T-cell (primary cell): Measurements from ENCODE around the gene PIM2. TPM values are rescaled to one million over a fixed set of nuclear protein-coding genes. Genes with fewer than 3 reads are reported as not detected.

Experiments used
- ATAC-seq, 4 experiments: fragments of 200-7000 bp in 3 of 4; fragments of 150-1000 bp in 1 of 4; cut with Tn5 transposase; replicated peaks in 1 of 4; 1 replicate in 3 of 4; 2 replicates in 1 of 4; pipeline ENCODE4 v1.10.0; 2021; ENCODE audit warnings: moderate library complexity in 3 of 4, mild to moderate bottlenecking in 2 of 4, moderate number of reproducible peaks in 1 of 4
- CTCF ChIA-PET, 2 donors: fragments of 300-600 bp; sonication (Branson Sonifier 250); formaldehyde crosslinking; loops; one replicate each; lab custom pipeline; 2022; ENCODE audit warnings: antibody characterized with exemption in 2 of 2; lab: Charles Lee
- POLR2A ChIA-PET, 2 donors: fragments of 300-600 bp; sonication (Branson Sonifier 250); formaldehyde crosslinking; loops; one replicate each; lab custom pipeline; 2022; ENCODE audit warnings: antibody characterized with exemption in 2 of 2; lab: Charles Lee
- DNase-seq, 35 experiments: peaks; one replicate each; pipeline versions ENCODE4 v3.0.0 to v3.0.0-alpha.2; 2013 to 2023
- H3K27ac ChIP-seq: one replicate; pipeline ENCODE4 v1.5.1; 2013; ENCODE audit warnings: low read length
- H3K27me3 ChIP-seq, 2 experiments: replicated peaks in 1 of 2; 1 replicate in 1 of 2; 2 replicates in 1 of 2; pipeline versions ENCODE4 v1.6.1 to v1.7.0; 2013; ENCODE audit warnings: low read length in 1 of 2, mixed read lengths in 1 of 2; ENCODE audit not compliant: control insufficient read depth in 2 of 2, insufficient read depth in 2 of 2; ENCODE audit errors: extremely low read depth in 1 of 2
- H3K36me3 ChIP-seq, 2 donors: 1 replicate in 1 of 2; 2 replicates in 1 of 2; pipeline versions ENCODE4 v1.6.1 to v1.7.0; 2013; ENCODE audit warnings: low read length in 1 of 2; ENCODE audit not compliant: control insufficient read depth in 2 of 2, insufficient read depth in 1 of 2; ENCODE audit errors: extremely low read depth in 1 of 2
- H3K4me1 ChIP-seq, 2 experiments: 1 replicate in 1 of 2; 2 replicates in 1 of 2; pipeline versions ENCODE4 v1.6.1 to v1.7.0; 2013; ENCODE audit warnings: low read length in 2 of 2, mixed read lengths in 1 of 2; ENCODE audit not compliant: insufficient read depth in 2 of 2, control insufficient read depth in 1 of 2; ENCODE audit errors: extremely low read depth in 1 of 2
- H3K4me3 ChIP-seq, 2 donors: 1 replicate in 1 of 2; 2 replicates in 1 of 2; pipeline versions ENCODE4 v1.5.1 to v1.7.0; 2013; ENCODE audit warnings: mild to moderate bottlenecking in 2 of 2, low read length in 1 of 2, moderate library complexity in 1 of 2; ENCODE audit not compliant: control insufficient read depth in 1 of 2; ENCODE audit errors: extremely low read depth in 1 of 2
- H3K9me3 ChIP-seq: 2 replicates; pipeline ENCODE4 v1.7.0; 2013
- H3K27ac Mint-ChIP-seq, 2 donors: one replicate each; pipeline ENCODE4 v1.8.0; 2020 to 2021; ENCODE audit warnings: mild to moderate bottlenecking in 2 of 2, mixed read lengths in 2 of 2
- H3K27me3 Mint-ChIP-seq, 2 donors: one replicate each; pipeline ENCODE4 v1.8.0; 2021 to 2022; ENCODE audit warnings: mixed read lengths in 2 of 2
- H3K36me3 Mint-ChIP-seq: one replicate; pipeline ENCODE4 v1.8.0; 2021; ENCODE audit warnings: mixed read lengths
- H3K4me1 Mint-ChIP-seq, 3 donors: one replicate each; pipeline ENCODE4 v1.8.0; 2020 to 2022; ENCODE audit warnings: mixed read lengths in 3 of 3, mild to moderate bottlenecking in 1 of 3
- H3K4me3 Mint-ChIP-seq, 3 donors: one replicate each; pipeline ENCODE4 v1.8.0; 2020 to 2022; ENCODE audit warnings: mild to moderate bottlenecking in 3 of 3, mixed read lengths in 3 of 3, moderate library complexity in 3 of 3
- H3K9me3 Mint-ChIP-seq, 3 donors: one replicate each; pipeline ENCODE4 v1.8.0; 2020 to 2022; ENCODE audit warnings: mixed read lengths in 3 of 3
- WGBS: methylation state at CpG from one replicate; pipeline ENCODE4 v1.1.5; 2013; ENCODE audit warnings: missing lambda C conversion rate; ENCODE audit not compliant: insufficient coverage; 5-methylcytosine and 5-hydroxymethylcytosine counted together
- total RNA-seq, 35 experiments: library from RNA in 6 of 35; stranded (reverse) in 6 of 35; fragments of 120-200 nt in 1 of 35; gene quantifications; one replicate each; pipeline versions ENCODE4 v1.2.1 to v1.2.4 and lab custom pipeline; 2013 to 2026

The PIM2 gene
- total RNA-seq, 5 donors from 2014 or later (not counting 1 experiment from before 2014, with no cell fraction given), result 152 to 325 (median 160) TPM

DNA sequence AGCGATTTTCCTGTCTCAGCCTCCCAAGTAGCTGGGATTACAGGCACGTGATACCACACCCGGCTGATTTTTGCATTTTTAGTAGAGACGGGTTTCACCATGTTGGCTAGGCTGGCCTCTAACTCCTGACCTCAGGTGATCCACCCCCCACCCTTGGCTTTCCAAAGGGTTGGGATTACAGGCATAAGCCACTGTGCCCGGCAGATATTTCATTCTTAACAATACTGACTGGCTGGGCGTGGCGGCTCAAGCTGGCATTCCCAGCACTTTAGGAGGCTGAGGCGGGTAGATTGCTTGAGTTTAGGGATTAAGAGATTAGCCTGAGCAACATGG is 19.8 kb downstream of the PIM2 start:
- ChIA-PET POLR2A (no interaction called here), CTCF (no interaction called here)
- Histone ChIP-seq H3K4me3 (no peak overlapping the region), H3K9me3 (no peaks in the 10 kb centered on the region), H3K4me1 (peaks cover 2 to 32% of the 10 kb centered on the region in 2 experiments), H3K27me3 (no peaks in the 10 kb centered on the region), H3K36me3 (peaks cover 0 to 35% of the 10 kb centered on the region in 2 donors), H3K27ac (no peak overlapping the region)
- 75% methylated on average over 1 of the region's 8 CpGs for WGBS
- H3K27ac Mint-ChIP-seq, result no peak overlapping the region
- ATAC-seq (no peak), DNase-seq (no peak)
- peaks cover 16 to 34% (median 19%) of the 10 kb centered on the region in 3 donors for H3K4me1 Mint-ChIP-seq
- H3K36me3 Mint-ChIP-seq, result peaks cover 14% of the 10 kb centered on the region
- H3K4me3 Mint-ChIP-seq, result peak overlapping the region in 1 of 3 donors; percentile 6
- peaks cover 0 to 5% of the 10 kb centered on the region in 2 donors for H3K27me3 Mint-ChIP-seq
- no peaks in the 10 kb centered on the region for H3K9me3 Mint-ChIP-seq

DNA sequence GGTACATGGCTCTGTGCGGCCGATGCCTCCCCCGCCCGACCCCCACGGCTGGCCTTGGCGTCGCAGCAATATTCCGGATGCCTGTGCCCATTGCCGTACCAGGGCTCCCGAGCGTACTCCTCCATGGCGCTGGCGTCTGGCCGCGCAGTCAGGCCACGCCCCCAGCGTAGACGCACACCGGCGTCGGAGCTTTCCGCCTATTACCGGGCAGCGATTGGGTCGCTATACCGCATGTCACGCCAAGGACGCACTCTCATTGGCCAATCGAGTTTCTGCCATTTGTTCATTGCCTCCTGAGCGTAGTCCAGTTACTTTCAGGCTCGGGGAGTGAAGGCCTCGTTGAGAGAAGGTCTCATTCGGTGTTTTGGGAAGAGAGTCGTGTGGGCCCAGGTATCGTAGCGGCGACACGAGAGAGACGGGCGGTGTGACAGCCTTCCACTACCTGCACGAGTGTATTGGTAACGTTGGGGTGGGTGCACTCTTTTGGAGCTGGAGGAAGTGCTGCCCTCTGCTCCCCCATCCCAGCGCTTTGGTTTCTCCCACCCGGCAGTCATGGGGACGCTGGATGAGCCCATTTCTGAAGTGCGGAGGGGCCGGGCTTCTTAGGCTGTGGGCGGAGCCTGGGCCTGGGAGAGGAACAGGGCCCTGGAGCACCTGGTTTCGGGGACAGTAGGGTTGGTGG is 21.1 kb downstream of the PIM2 start, which contains the start of the genes PQBP1 and TIMM17B:
Gene PQBP1, plus strand, starts transcription at position 306 of the 682 bp plus-strand sequence. CDS start 580 bp downstream, outside the sequence.
Gene TIMM17B, minus strand, starts transcription at position 144 of the 682 bp plus-strand sequence. Its CDS starts 19 bp downstream, at position 125.
- peak within 1 kb of the TSS; percentile 75 to 89 (median 85) for H3K4me3 Mint-ChIP-seq
- peaks cover 6% of the 10 kb centered on the region for H3K36me3 Mint-ChIP-seq
- H3K27ac Mint-ChIP-seq, result peak within 1 kb of the TSS; percentile 94 to 95
- Histone ChIP-seq H3K4me3 (peak within 1 kb of the TSS; percentile 66 to 94), H3K27me3 (no peaks in the 10 kb centered on the region), H3K4me1 (peaks cover 2 to 32% of the 10 kb centered on the region in 2 experiments), H3K36me3 (peaks cover 5 to 26% of the 10 kb centered on the region in 2 donors), H3K27ac (peak within 1 kb of the TSS; percentile 97), H3K9me3 (no peaks in the 10 kb centered on the region)
- under 1% methylated on average over 30 of the region's 49 CpGs for WGBS
- ChIA-PET CTCF (interaction anchor here (0.7 to 1.2 kb wide), 4 partner anchors 39 to 249 kb away, joined by 3 to 6 read pairs (median 4); partner anchors contain the start of gene PCSK1N (in 1 of the 2)), POLR2A (interaction anchor here (0.5 to 2.1 kb wide), 14 partner anchors 9 to 1091 kb away, joined by 3 to 16 read pairs (median 4); partner anchors contain the start of genes SLC35A2 (in 2 of the 2), HDAC6 (in 1 of the 2), OTUD5 (in 1 of the 2) and SUV39H1 (in 1 of the 2))
- no peaks in the 10 kb centered on the region for H3K9me3 Mint-ChIP-seq
- peak; percentile 85 to 92 (median 90) for ATAC-seq
- peaks cover 16 to 34% (median 19%) of the 10 kb centered on the region in 3 donors for H3K4me1 Mint-ChIP-seq
- peak; percentile 72 to 93 (median 86) for DNase-seq
- H3K27me3 Mint-ChIP-seq, result peaks cover 0 to 5% of the 10 kb centered on the region in 2 donors

DNA sequence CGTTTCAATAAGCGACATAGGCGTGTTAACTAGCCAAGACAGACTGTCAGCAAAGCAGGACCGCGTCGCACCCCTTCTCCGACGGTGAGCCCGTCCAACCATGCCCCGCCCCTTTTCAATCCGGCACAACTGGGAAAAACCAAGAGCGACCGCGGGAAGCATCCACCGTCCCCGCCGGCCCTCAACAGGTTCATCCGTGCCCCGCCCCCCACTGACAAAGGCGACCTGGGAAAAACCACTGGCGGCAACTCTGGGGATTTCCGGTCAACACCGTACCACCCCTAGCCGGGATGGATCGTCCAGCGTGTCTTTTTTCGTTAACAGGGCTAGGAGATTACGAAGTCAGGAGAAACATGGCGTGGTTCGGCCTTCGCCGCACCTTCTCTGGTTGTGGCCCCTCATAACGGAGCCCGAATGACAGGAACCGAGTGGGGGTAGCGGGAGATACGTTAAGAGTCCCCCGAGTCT is 21.6 kb downstream of the PIM2 start:
- DNase-seq, result peak in 28 of 35 experiments; percentile 30 to 73 (median 48)
- H3K9me3 Mint-ChIP-seq, result no peaks in the 10 kb centered on the region
- peak overlapping the region; percentile 94 to 95 for H3K27ac Mint-ChIP-seq
- H3K36me3 Mint-ChIP-seq, result peaks cover 6% of the 10 kb centered on the region
- ATAC-seq, result peak; percentile 6 to 27 (median 8)
- ChIA-PET POLR2A (interaction anchor here (1.2 to 2.1 kb wide), 8 partner anchors 14 to 201 kb away, joined by 3 to 16 read pairs (median 6); partner anchors contain the start of genes SLC35A2 (in 2 of the 2), HDAC6 (in 1 of the 2), OTUD5 (in 1 of the 2) and SUV39H1 (in 1 of the 2)), CTCF (interaction anchor here in 1 of 2 donors (1.0 to 1.2 kb wide), 4 partner anchors 40 to 249 kb away, joined by 3 to 6 read pairs (median 5); partner anchors contain the start of gene PCSK1N)
- peak overlapping the region; percentile 75 to 89 (median 85) for H3K4me3 Mint-ChIP-seq
- Histone ChIP-seq H3K9me3 (no peaks in the 10 kb centered on the region), H3K36me3 (peaks cover 5 to 21% of the 10 kb centered on the region in 2 donors), H3K4me1 (peaks cover 2 to 33% of the 10 kb centered on the region in 2 experiments), H3K4me3 (peak overlapping the region; percentile 66 to 94), H3K27ac (peak overlapping the region; percentile 97), H3K27me3 (no peaks in the 10 kb centered on the region)
- H3K4me1 Mint-ChIP-seq, result peaks cover 16 to 34% (median 23%) of the 10 kb centered on the region in 3 donors
- peaks cover 0 to 5% of the 10 kb centered on the region in 2 donors for H3K27me3 Mint-ChIP-seq
- WGBS, result 0% methylated on average over 30 of the region's 38 CpGs

DNA sequence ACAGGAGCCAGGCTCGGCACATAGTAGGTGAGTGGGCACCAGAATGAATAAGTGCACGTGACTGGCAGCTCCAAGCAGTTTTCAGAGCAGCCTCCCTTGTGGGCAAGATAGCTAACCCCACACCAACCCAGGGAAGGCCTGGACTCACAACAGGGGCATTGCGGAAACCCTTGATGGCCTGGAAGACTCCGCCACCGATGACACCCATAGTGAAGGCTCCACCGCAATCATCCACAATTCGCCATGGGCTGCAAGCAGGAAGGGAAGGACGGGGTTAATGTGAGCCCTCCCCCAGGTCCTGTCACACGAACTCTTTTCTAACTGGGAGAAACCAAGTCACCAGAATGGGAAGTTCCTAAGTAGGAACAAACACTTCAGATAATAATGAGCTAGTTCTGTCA is 22.2 kb downstream of the PIM2 start:
- Mint-ChIP-seq H3K9me3 (no peaks in the 10 kb centered on the region), H3K4me3 (peak overlapping the region; percentile 75 to 89 (median 85)), H3K4me1 (peaks cover 16 to 38% (median 27%) of the 10 kb centered on the region in 3 donors), H3K36me3 (peaks cover 6% of the 10 kb centered on the region), H3K27me3 (peaks cover 0 to 5% of the 10 kb centered on the region in 2 donors), H3K27ac (peak overlapping the region; percentile 94 to 95)
- H3K36me3 ChIP-seq, result peaks cover 5 to 15% of the 10 kb centered on the region in 2 donors
- H3K4me3 ChIP-seq, result peak overlapping the region; percentile 66 to 94
- ATAC-seq (no peak), DNase-seq (no peak)
- CTCF ChIA-PET, result interaction anchor here in 1 of 2 donors (0.6 to 1.0 kb wide), 3 partner anchors 41 to 863 kb away, joined by 3 to 6 read pairs (median 4); no protein-coding TSS in a partner anchor
- no CpG with 5 or more reads among the region's 9 CpGs for WGBS
- POLR2A ChIA-PET, result interaction anchor here (0.6 to 2.1 kb wide), 3 partner anchors 15 to 874 kb away, joined by 4 to 16 read pairs (median 9); partner anchors contain the start of gene SLC35A2 (in 1 of the 2)
- H3K27me3 ChIP-seq, result no peaks in the 10 kb centered on the region
- H3K27ac ChIP-seq, result peak overlapping the region; percentile 97
- H3K9me3 ChIP-seq, result no peaks in the 10 kb centered on the region
- H3K4me1 ChIP-seq, result peaks cover 2 to 39% of the 10 kb centered on the region in 2 experiments

DNA sequence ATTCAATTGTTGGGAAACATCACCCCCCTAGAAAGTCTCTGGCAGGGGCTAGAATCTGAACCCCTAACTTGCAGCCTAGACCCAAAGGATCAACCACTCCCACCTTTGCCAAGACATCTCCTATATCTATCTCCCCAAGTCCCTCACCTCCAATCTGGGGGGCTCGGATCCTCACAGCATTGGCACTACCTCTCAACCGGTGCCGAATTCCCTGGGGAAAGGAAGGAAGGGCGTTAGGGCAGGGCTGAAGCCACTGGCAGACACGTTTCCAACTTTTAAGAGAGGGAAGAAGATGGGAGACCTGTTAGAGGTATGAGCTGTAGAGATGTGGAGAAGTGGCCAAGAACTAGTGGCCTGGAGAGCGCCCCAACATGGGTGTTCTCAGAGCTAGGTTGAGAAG is 23.9 kb downstream of the PIM2 start:
- CTCF ChIA-PET, result interaction anchor here in 1 of 2 donors (1.1 to 1.2 kb wide), 2 partner anchors 42 to 246 kb away, joined by 3 to 4 read pairs; no protein-coding TSS in a partner anchor
- peak overlapping the region in 1 of 2 donors; percentile 13 for H3K27ac Mint-ChIP-seq
- H3K27me3 ChIP-seq, result no peaks in the 10 kb centered on the region
- peaks cover 27 to 42% (median 36%) of the 10 kb centered on the region in 3 donors for H3K4me1 Mint-ChIP-seq
- no peak overlapping the region for H3K27ac ChIP-seq
- no peak for ATAC-seq
- WGBS, result no CpG with 5 or more reads among the region's 6 CpGs
- DNase-seq, result no peak
- H3K36me3 ChIP-seq, result peaks cover 5 to 7% of the 10 kb centered on the region in 2 donors
- H3K27me3 Mint-ChIP-seq, result peaks cover 0 to 5% of the 10 kb centered on the region in 2 donors
- no peaks in the 10 kb centered on the region for H3K9me3 Mint-ChIP-seq
- POLR2A ChIA-PET, result no interaction called here
- no peaks in the 10 kb centered on the region for H3K9me3 ChIP-seq
- H3K36me3 Mint-ChIP-seq, result peaks cover 6% of the 10 kb centered on the region
- H3K4me3 ChIP-seq, result no peak overlapping the region
- peak overlapping the region in 2 of 3 donors; percentile 31 to 45 for H3K4me3 Mint-ChIP-seq
- H3K4me1 ChIP-seq, result peaks cover 2 to 47% of the 10 kb centered on the region in 2 experiments
